ENCODE results near the gene FGF12.

The FGF12 gene

GRCh38 chr3:192408007-192408646, 319.2 kb downstream of the FGF12 start:
- H3K9ac ChIP-seq (ENCODE audit: low read depth, low read length) = peak overlapping the region; percentile 37
- H3K4me3 ChIP-seq (ENCODE audit: low read depth, low read length) = peak overlapping the region; percentile 70

GRCh38 chr3:192399767-192400166, 327.6 kb downstream of the FGF12 start:
- no peak overlapping the region for H3K9ac ChIP-seq (ENCODE audit: low read depth, low read length)
- H3K4me3 ChIP-seq (ENCODE audit: low read depth, low read length) = no peak overlapping the region
- no peaks in the 10 kb centered on the region for H3K36me3 ChIP-seq (ENCODE audit: control insufficient read depth, insufficient read depth, low read length)
- H3K4me1 ChIP-seq (ENCODE audit: control insufficient read depth, insufficient read depth, low read length) = no peaks in the 10 kb centered on the region
- no peaks in the 10 kb centered on the region for H3K27me3 ChIP-seq (ENCODE audit: control insufficient read depth, insufficient read depth, low read length)
- H3K9me3 ChIP-seq (ENCODE audit: control insufficient read depth, insufficient read depth, low read length) = no peaks in the 10 kb centered on the region

More at GRCh38 chr3:192408007-192408646, 319.2 kb downstream of the FGF12 start:
- H3K36me3 ChIP-seq (ENCODE audit: control insufficient read depth, insufficient read depth, low read length) = no peaks in the 10 kb centered on the region
- peaks cover 69% of the 10 kb centered on the region for H3K27me3 ChIP-seq (ENCODE audit: control insufficient read depth, insufficient read depth, low read length)
- H3K4me1 ChIP-seq (ENCODE audit: control insufficient read depth, insufficient read depth, low read length) = peaks cover 2% of the 10 kb centered on the region
- H3K9me3 ChIP-seq (ENCODE audit: control insufficient read depth, insufficient read depth, low read length) = no peaks in the 10 kb centered on the region

GRCh38 chr3:192397012-192397411, 330.3 kb downstream of the FGF12 start:
- Histone ChIP-seq H3K27me3 (ENCODE audit: control insufficient read depth, insufficient read depth, low read length) (no peaks in the 10 kb centered on the region), H3K4me1 (ENCODE audit: control insufficient read depth, insufficient read depth, low read length) (no peaks in the 10 kb centered on the region), H3K4me3 (ENCODE audit: low read depth, low read length) (no peak overlapping the region), H3K9ac (ENCODE audit: low read depth, low read length) (no peak overlapping the region), H3K9me3 (ENCODE audit: control insufficient read depth, insufficient read depth, low read length) (no peaks in the 10 kb centered on the region), H3K36me3 (ENCODE audit: control insufficient read depth, insufficient read depth, low read length) (no peaks in the 10 kb centered on the region)

GRCh38 chr3:192395506-192395905, 331.8 kb downstream of the FGF12 start:
- Histone ChIP-seq H3K4me1 (ENCODE audit: control insufficient read depth, insufficient read depth, low read length) (no peaks in the 10 kb centered on the region), H3K27me3 (ENCODE audit: control insufficient read depth, insufficient read depth, low read length) (no peaks in the 10 kb centered on the region), H3K9me3 (ENCODE audit: control insufficient read depth, insufficient read depth, low read length) (no peaks in the 10 kb centered on the region), H3K9ac (ENCODE audit: low read depth, low read length) (no peak overlapping the region), H3K4me3 (ENCODE audit: low read depth, low read length) (no peak overlapping the region), H3K36me3 (ENCODE audit: control insufficient read depth, insufficient read depth, low read length) (no peaks in the 10 kb centered on the region)

- no peaks in the 10 kb centered on the region for H3K27me3 ChIP-seq (ENCODE audit: control insufficient read depth, insufficient read depth, low read length)
- no peaks in the 10 kb centered on the region for H3K4me1 ChIP-seq (ENCODE audit: control insufficient read depth, insufficient read depth, low read length)
- no peak overlapping the region for H3K9ac ChIP-seq (ENCODE audit: low read depth, low read length)
- no peaks in the 10 kb centered on the region for H3K36me3 ChIP-seq (ENCODE audit: control insufficient read depth, insufficient read depth, low read length)
- H3K9me3 ChIP-seq (ENCODE audit: control insufficient read depth, insufficient read depth, low read length) = no peaks in the 10 kb centered on the region
- H3K4me3 ChIP-seq (ENCODE audit: low read depth, low read length) = no peak overlapping the region
Observed at GRCh38 chr3:192392986-192393385, 334.4 kb downstream of the FGF12 start.

GRCh38 chr3:192382861-192383260, 344.5 kb downstream of the FGF12 start:
- Histone ChIP-seq H3K9ac (ENCODE audit: low read depth, low read length) (no peak overlapping the region), H3K27me3 (ENCODE audit: control insufficient read depth, insufficient read depth, low read length) (no peaks in the 10 kb centered on the region), H3K4me1 (ENCODE audit: control insufficient read depth, insufficient read depth, low read length) (peaks cover 4% of the 10 kb centered on the region), H3K36me3 (ENCODE audit: control insufficient read depth, insufficient read depth, low read length) (no peaks in the 10 kb centered on the region), H3K4me3 (ENCODE audit: low read depth, low read length) (no peak overlapping the region), H3K9me3 (ENCODE audit: control insufficient read depth, insufficient read depth, low read length) (no peaks in the 10 kb centered on the region)

GRCh38 chr3:192373586-192373985, 353.8 kb downstream of the FGF12 start:
- no peaks in the 10 kb centered on the region for H3K36me3 ChIP-seq (ENCODE audit: control insufficient read depth, insufficient read depth, low read length)
- no peaks in the 10 kb centered on the region for H3K4me1 ChIP-seq (ENCODE audit: control insufficient read depth, insufficient read depth, low read length)
- H3K4me3 ChIP-seq (ENCODE audit: low read depth, low read length) = no peak overlapping the region
- no peak overlapping the region for H3K9ac ChIP-seq (ENCODE audit: low read depth, low read length)
- H3K9me3 ChIP-seq (ENCODE audit: control insufficient read depth, insufficient read depth, low read length) = no peaks in the 10 kb centered on the region
- H3K27me3 ChIP-seq (ENCODE audit: control insufficient read depth, insufficient read depth, low read length) = no peaks in the 10 kb centered on the region

GRCh38 chr3:192373032-192373431, 354.3 kb downstream of the FGF12 start:
- no peaks in the 10 kb centered on the region for H3K4me1 ChIP-seq (ENCODE audit: control insufficient read depth, insufficient read depth, low read length)
- H3K9me3 ChIP-seq (ENCODE audit: control insufficient read depth, insufficient read depth, low read length) = no peaks in the 10 kb centered on the region
- no peak overlapping the region for H3K9ac ChIP-seq (ENCODE audit: low read depth, low read length)
- H3K4me3 ChIP-seq (ENCODE audit: low read depth, low read length) = no peak overlapping the region
- H3K36me3 ChIP-seq (ENCODE audit: control insufficient read depth, insufficient read depth, low read length) = no peaks in the 10 kb centered on the region
- H3K27me3 ChIP-seq (ENCODE audit: control insufficient read depth, insufficient read depth, low read length) = no peaks in the 10 kb centered on the region

GRCh38 chr3:192372616-192373015, 354.7 kb downstream of the FGF12 start:
- no peaks in the 10 kb centered on the region for H3K36me3 ChIP-seq (ENCODE audit: control insufficient read depth, insufficient read depth, low read length)
- no peak overlapping the region for H3K4me3 ChIP-seq (ENCODE audit: low read depth, low read length)
- no peaks in the 10 kb centered on the region for H3K4me1 ChIP-seq (ENCODE audit: control insufficient read depth, insufficient read depth, low read length)
- no peaks in the 10 kb centered on the region for H3K9me3 ChIP-seq (ENCODE audit: control insufficient read depth, insufficient read depth, low read length)
- no peaks in the 10 kb centered on the region for H3K27me3 ChIP-seq (ENCODE audit: control insufficient read depth, insufficient read depth, low read length)
- H3K9ac ChIP-seq (ENCODE audit: low read depth, low read length) = no peak overlapping the region

GRCh38 chr3:192371870-192372400, 355.4 kb downstream of the FGF12 start:
- Histone ChIP-seq H3K4me3 (ENCODE audit: low read depth, low read length) (no peak overlapping the region), H3K27me3 (ENCODE audit: control insufficient read depth, insufficient read depth, low read length) (no peaks in the 10 kb centered on the region), H3K9me3 (ENCODE audit: control insufficient read depth, insufficient read depth, low read length) (no peaks in the 10 kb centered on the region), H3K36me3 (ENCODE audit: control insufficient read depth, insufficient read depth, low read length) (no peaks in the 10 kb centered on the region), H3K4me1 (ENCODE audit: control insufficient read depth, insufficient read depth, low read length) (no peaks in the 10 kb centered on the region), H3K9ac (ENCODE audit: low read depth, low read length) (no peak overlapping the region)

GRCh38 chr3:192367616-192368015, 359.7 kb downstream of the FGF12 start:
- H3K36me3 ChIP-seq (ENCODE audit: control insufficient read depth, insufficient read depth, low read length) = no peaks in the 10 kb centered on the region
- no peak overlapping the region for H3K9ac ChIP-seq (ENCODE audit: low read depth, low read length)
- H3K27me3 ChIP-seq (ENCODE audit: control insufficient read depth, insufficient read depth, low read length) = no peaks in the 10 kb centered on the region
- no peaks in the 10 kb centered on the region for H3K4me1 ChIP-seq (ENCODE audit: control insufficient read depth, insufficient read depth, low read length)
- no peak overlapping the region for H3K4me3 ChIP-seq (ENCODE audit: low read depth, low read length)
- H3K9me3 ChIP-seq (ENCODE audit: control insufficient read depth, insufficient read depth, low read length) = no peaks in the 10 kb centered on the region

- Histone ChIP-seq H3K9ac (ENCODE audit: low read depth, low read length) (no peak overlapping the region), H3K4me1 (ENCODE audit: control insufficient read depth, insufficient read depth, low read length) (no peaks in the 10 kb centered on the region), H3K4me3 (ENCODE audit: low read depth, low read length) (no peak overlapping the region), H3K9me3 (ENCODE audit: control insufficient read depth, insufficient read depth, low read length) (no peaks in the 10 kb centered on the region), H3K36me3 (ENCODE audit: control insufficient read depth, insufficient read depth, low read length) (no peaks in the 10 kb centered on the region), H3K27me3 (ENCODE audit: control insufficient read depth, insufficient read depth, low read length) (no peaks in the 10 kb centered on the region)
Observed at GRCh38 chr3:192366916-192367315, 360.4 kb downstream of the FGF12 start.
